LHCN-M2 (cell line): ENCODE results near the gene CR1. TPM values are rescaled to one million over a fixed set of nuclear protein-coding genes. Genes with fewer than 3 reads are reported as not detected.
"Not testable (repeated sequence)": the region's sequence is repeated elsewhere in the genome, so short reads cannot be mapped to it uniquely, and the experiment has no call there.

Experiments
- DNase-seq: peaks from one replicate; pipeline ENCODE4 v3.0.0-alpha.2; 2012; ENCODE audit warnings: low read depth
- total RNA-seq: library from RNA; depleted of rRNA; stranded (reverse); fragments of >200 nt; gene quantifications from 2 replicates; pipeline ENCODE4 v1.2.3, GENCODE V29; 2014

Gene CR1
- total RNA-seq, 1 experiment from 2014 or later: not detected

GRCh38 chr1:207581496-207582153, 85.7 kb downstream of the CR1 start:
- no peak for DNase-seq

DNA sequence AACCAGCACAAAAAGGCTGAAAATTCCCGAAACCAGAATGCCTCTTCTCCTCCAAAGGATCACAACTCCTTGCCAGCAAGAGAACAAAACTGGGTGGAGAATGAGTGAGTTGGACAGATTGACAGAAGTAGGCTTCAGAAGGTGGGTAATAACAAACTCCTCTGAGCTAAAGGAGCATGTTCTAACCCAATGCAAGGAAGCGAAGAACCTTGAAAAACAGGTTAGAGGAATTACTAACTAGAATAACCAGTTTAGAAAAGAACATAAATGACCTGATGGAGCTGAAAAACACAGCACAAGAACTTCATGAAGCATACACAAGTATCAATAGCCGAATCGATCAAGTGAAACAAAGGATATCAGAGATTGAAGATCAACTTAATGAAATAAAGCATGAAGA, 93.5 kb downstream of the CR1 start:
- DNase-seq: not testable (repeated sequence)

GRCh38 chr1:207591205-207591604, 95.2 kb downstream of the CR1 start:
- not testable (repeated sequence) for DNase-seq

- DNase-seq: not testable (repeated sequence)
Observed at GRCh38 chr1:207594095-207594494, 98.1 kb downstream of the CR1 start.

GRCh38 chr1:207603777-207604176, 107.8 kb downstream of the CR1 start:
- peak; percentile 22 for DNase-seq

DNA sequence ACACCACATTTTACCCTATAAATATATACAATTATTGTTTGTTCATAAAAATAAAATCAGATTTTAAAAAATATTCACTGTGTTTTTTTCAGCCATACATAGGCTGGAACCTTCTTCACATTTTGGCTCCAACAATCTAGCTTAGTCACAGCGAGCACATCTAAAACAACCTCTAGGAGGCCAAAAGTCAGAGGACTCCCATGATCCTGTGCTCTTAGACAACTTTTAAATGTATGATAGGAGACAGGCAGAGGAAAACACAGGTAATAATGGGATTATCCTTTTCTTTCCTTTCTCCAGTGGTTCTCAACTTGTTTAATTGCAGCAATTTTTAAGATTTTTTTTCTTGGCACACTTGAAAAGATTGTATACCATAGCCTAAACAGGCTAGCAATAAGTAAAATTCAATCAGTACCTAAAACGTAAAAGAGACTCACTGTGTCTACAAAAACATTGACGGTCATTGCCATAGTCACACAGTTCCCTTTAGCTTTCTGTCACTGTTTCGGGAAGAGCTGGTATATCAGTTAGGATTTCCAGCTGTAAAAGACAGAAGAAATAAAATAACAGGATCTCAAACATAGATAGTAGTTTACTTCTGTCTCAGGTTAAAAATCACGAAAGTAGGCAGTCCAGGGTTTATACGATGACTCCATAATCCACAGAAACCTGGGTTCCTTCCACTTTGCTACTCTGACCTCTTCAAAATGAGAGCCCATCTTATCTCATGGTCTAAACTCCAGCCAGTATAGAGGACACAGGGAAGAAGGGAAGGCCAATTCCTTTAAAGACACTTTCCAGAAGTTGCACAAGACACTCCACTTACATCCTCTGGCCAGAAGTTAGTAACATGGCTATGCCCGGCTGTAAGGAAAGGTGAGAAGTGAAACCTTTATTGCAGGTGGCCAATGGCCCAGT, 109.7 kb downstream of the CR1 start:
- DNase-seq: no peak

- no peak for DNase-seq
Observed at GRCh38 chr1:207606362-207606755, 110.4 kb downstream of the CR1 start.

DNA sequence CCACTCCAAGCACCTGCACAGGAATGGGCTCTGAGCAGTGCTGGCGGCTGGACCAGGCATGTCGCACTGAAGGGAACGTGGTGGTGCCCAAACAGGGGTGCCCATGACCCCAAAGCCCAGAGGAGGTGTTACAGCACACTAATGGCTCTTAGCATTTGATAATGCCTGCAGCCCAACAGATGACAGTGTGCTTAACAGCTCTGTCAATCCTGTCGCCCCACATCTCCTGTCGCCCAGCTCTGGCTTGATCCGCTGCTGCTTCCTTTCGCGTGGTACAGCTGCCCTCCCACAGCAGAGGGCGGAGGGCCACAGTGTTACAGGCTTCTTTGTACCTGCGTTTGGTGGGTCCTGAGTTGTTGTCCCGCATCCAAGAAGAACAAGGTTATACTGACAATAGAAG, 116.8 kb downstream of the CR1 start:
- no peak for DNase-seq

DNA sequence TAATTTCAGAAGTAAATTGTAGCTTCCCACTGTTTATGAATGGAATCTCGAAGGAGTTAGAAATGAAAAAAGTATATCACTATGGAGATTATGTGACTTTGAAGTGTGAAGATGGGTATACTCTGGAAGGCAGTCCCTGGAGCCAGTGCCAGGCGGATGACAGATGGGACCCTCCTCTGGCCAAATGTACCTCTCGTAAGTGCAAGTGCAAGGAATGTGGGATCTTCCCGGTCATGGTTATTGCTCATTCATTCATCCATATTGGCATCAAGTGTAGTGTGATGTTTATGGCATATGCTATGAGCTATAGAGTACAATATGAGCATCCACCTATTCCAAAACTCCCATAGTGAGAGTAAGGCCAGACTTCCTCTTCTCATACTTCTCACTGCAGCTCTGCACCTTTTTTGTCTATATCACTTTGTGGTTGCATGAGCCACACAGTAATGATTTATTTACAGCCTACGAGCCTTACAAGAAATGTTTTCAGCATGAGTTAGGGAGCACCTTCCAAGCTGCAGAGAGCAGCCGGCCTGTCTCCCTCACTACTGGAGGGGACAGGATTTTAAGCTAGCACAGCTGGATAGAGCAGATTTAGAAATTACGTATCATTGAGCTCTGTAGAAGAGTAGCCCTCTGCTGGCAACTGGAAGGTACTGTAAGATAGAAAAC, 124.0 kb downstream of the CR1 start:
- peak; percentile 50 for DNase-seq

- no peak for DNase-seq
Observed at GRCh38 chr1:207620543-207620893, 124.6 kb downstream of the CR1 start.

GRCh38 chr1:207625504-207626071, 129.6 kb downstream of the CR1 start:
- DNase-seq: not testable (repeated sequence)

- no peak for DNase-seq
Observed at GRCh38 chr1:207626972-207627337, 131.0 kb downstream of the CR1 start.

DNA sequence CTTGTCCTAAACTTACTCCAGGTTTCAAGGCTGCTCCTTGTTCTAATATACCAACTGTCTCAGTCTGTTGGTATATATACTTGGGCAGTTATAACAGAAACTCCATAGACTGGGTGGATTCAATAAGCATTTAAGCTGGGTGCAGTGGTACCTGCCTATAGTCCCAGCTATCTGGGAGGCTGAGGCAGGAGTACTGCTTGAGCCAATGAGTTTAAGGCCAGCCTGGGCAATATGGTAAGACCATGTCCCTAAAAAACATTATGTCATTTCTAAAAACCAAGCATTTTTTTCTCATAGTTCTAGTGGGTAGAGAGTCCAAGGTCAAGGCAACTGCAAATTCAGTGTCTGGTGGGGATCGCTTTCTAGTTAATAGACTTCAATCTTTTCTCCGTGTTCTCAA, 131.5 kb downstream of the CR1 start:
- DNase-seq: no peak

GRCh38 chr1:207628776-207629175, 132.8 kb downstream of the CR1 start:
- DNase-seq: no peak

- no peak for DNase-seq
Observed at GRCh38 chr1:207631137-207631536, 135.2 kb downstream of the CR1 start.

DNA sequence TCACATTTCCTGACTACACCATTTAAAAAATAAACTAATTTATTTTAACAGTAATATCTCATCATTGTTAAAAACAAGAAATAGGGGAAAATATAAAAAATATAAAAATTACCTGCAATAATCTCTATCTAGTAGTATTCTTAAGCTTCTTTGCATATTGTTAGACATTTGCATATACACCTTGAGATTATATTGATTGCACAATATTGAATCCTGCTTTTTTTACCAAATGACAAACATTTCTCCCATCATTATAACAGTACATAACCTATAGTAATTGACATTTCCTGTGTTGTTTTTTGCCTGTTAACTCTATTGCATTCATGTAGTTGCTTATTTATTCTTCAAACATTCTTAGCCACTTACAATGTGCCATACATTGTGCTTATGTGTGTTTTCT, 137.3 kb downstream of the CR1 start:
- DNase-seq: no peak

DNA sequence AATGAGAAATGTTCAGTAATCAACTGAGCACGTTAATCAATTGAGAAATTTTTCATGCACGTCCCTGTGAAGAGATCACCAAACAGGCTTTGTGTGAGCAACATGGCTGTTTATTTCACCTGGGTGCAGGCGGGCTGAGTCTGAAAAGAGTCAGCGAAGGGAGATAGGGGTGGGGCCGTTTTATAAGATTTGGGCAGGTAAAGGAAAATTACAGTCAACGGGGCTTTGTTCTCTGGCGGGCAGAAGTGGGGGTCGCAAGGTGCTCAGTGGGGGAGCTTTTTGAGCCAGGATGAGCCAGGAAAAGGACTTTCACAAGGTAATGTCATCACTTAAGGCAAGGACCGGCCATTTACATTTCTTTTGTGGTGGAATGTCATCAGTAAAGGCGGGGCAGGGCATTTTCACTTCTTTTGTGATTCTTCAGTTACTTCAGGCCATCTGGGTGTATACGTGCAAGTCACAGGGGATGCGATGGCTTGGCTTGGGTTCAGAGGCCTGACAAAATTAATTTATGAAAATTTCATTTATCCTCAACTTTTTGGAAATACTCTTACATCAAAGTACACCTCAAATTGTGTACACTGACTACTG, 137.8 kb downstream of the CR1 start:
- not testable (repeated sequence) for DNase-seq

DNA sequence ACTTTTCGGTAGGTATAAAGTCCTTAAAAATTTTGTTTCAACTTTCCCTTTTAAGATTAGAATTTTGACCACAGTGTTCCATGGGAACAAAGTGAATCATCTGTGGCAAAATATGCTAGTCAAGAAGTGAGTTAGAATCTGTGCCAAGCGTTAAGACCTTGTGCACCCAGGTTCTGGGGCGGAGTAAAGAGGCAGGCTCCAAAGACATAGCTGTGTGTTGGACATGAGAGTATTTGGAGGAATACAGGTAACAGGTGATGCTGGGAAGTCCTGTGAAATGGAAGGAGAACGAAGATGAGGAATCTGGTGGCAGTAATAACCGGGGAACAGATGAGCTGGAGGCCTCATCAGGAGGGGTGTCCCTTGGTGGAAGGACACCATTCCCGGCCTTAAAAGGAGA, 138.3 kb downstream of the CR1 start:
- DNase-seq: not testable (repeated sequence)

DNA sequence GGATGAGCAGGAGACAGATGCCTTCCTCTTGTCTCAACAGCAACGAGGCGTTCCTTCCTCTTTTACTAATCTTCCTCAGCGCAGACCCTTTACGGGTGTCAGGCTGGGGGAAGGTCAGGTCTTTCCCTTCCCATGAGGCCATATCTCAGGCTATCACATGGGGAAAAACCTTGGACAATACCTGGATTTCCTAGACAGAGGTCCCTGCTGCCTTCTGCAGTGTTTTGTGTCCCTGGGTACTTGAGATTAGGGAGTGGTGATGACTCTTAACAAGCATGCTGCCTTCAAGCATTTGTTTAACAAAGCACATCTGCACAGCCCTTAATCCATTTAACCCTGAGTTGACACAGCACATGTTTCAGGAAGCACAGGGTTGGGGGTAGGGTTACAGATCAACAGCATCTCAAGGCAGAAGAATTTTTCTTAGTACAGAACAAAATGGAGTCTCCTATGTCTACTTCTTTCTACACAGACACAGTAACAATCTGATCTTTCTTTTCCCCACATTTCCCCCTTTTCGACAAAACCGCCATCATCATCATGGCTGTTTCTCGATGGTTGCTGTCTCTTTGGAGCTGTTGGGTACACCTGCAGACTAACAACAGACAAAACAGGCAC, 139.7 kb downstream of the CR1 start:
- DNase-seq: not testable (repeated sequence)

DNA sequence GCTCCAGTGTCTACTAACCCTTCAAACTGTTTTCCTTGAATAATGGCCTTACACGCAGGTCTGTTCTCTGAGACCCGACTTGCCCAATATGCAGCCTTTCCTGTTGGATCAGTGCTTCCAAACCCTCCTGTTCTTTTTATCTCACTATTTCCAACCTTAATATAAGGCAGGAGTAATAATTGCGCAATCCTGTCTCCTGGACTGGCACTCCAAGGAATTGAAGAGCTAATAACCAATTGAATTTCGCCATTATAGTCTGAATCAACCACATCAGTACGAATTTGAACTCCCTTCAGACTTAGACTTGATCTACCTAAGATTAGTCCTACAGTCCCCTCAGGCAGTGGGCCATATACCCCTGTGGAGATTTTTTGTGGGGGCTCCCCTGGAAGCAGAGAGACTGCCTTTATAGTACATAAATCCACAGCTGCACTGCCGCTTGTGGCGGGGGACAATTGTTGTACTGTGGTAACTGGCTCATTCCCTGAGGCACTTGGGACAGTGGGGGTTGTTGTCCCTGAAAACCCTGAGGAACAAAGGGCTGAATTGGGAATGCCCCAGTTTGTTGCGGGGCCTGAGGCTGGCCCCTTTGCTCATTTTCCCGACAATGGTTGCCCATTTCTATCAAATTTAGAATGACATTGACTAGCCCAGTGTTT, 142.7 kb downstream of the CR1 start:
- DNase-seq: not testable (repeated sequence)

DNA sequence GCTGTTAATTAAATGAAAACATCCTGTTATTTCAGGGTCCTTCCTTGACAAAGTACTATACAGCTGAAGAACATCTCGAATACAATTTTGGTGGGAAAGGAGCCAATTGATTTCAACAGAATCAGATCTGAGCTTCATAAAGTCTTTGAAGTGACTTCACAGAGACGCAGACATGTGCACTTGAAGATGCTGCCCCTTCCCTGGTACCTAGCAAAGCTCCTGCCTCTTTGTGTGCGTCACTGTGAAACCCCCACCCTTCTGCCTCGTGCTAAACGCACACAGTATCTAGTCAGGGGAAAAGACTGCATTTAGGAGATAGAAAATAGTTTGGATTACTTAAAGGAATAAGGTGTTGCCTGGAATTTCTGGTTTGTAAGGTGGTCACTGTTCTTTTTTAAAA, 143.4 kb downstream of the CR1 start:
- DNase-seq: not testable (repeated sequence)
